ENCODE data around the gene PCCA.
"Not testable (repeated sequence)": the region's sequence is repeated elsewhere in the genome, so short reads cannot be mapped to it uniquely, and the experiment has no call there.

PCCA gene

DNA sequence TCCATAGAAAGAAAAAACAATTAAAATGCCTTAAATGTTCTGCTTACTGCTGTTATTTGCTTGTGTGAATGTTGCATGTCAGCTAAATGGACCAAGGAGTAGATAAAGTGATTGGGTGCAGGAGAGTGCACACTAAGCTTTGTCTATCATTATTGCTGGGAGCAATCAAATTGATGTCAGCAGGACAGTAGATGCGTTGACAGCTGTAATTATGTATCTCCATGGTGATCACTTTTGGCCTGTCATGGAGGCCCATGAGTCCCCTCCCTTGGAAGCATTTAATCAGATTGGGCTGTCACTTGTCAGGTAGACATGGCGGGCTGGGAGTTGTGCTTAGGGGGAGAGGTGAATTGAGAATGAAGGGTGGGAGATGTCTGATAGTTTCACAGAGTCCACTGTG is 215.3 kb downstream of the PCCA start:
- H3K4me3 ChIP-seq (ENCODE audit: control insufficient read depth, low read depth, low read length), result no peak overlapping the region
- DNase-seq (ENCODE audit: low read depth), result no peak
- TF ChIP-seq, protein P1, sequence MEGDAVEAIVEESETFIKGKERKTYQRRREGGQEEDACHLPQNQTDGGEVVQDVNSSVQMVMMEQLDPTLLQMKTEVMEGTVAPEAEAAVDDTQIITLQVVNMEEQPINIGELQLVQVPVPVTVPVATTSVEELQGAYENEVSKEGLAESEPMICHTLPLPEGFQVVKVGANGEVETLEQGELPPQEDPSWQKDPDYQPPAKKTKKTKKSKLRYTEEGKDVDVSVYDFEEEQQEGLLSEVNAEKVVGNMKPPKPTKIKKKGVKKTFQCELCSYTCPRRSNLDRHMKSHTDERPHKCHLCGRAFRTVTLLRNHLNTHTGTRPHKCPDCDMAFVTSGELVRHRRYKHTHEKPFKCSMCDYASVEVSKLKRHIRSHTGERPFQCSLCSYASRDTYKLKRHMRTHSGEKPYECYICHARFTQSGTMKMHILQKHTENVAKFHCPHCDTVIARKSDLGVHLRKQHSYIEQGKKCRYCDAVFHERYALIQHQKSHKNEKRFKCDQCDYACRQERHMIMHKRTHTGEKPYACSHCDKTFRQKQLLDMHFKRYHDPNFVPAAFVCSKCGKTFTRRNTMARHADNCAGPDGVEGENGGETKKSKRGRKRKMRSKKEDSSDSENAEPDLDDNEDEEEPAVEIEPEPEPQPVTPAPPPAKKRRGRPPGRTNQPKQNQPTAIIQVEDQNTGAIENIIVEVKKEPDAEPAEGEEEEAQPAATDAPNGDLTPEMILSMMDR (conservative IDR thresholded peaks at IDR 0.05; ENCODE audit: control insufficient read depth, insufficient read depth, low read depth, low read length), result no peak

DNA sequence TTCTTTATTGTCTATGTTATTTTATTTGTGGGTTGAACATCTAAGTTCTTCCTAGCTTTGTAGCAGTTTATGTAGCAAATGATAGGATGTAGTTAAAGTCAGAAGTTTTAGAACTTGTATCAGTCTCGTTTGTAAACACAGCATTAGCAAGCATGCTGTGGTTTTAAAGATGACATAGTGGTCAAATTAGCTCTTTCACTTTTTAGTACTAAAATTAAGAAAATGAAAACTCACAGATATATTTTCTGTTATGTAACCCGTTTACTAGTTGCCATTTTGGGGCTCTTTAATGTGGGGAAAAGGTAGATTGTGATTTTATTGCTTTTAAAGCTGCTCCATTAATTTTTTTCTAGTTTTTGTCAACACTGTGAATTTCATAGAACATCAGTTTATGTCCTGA is 216.5 kb downstream of the PCCA start:
- no peak for DNase-seq (ENCODE audit: low read depth)
- no peak overlapping the region for H3K4me3 ChIP-seq (ENCODE audit: control insufficient read depth, low read depth, low read length)
- TF ChIP-seq, protein P1 (conservative IDR thresholded peaks at IDR 0.05; ENCODE audit: control insufficient read depth, insufficient read depth, low read depth, low read length), result no peak

GRCh38 chr13:100306030-100306429 is 217.1 kb downstream of the PCCA start:
- TF ChIP-seq, protein P1 (conservative IDR thresholded peaks at IDR 0.05; ENCODE audit: control insufficient read depth, insufficient read depth, low read depth, low read length), result no peak
- H3K4me3 ChIP-seq (ENCODE audit: control insufficient read depth, low read depth, low read length), result no peak overlapping the region
- no peak for DNase-seq (ENCODE audit: low read depth)

GRCh38 chr13:100306434-100306999 is 217.6 kb downstream of the PCCA start:
- TF ChIP-seq, protein P1 (conservative IDR thresholded peaks at IDR 0.05; ENCODE audit: control insufficient read depth, insufficient read depth, low read depth, low read length), result no peak
- H3K4me3 ChIP-seq (ENCODE audit: control insufficient read depth, low read depth, low read length), result no peak overlapping the region
- DNase-seq (ENCODE audit: low read depth), result no peak

GRCh38 chr13:100314132-100314910 is 225.4 kb downstream of the PCCA start:
- no peak for DNase-seq (ENCODE audit: low read depth)
- TF ChIP-seq, protein P1 (conservative IDR thresholded peaks at IDR 0.05; ENCODE audit: control insufficient read depth, insufficient read depth, low read depth, low read length), result no peak
- H3K4me3 ChIP-seq (ENCODE audit: control insufficient read depth, low read depth, low read length), result no peak overlapping the region

DNA sequence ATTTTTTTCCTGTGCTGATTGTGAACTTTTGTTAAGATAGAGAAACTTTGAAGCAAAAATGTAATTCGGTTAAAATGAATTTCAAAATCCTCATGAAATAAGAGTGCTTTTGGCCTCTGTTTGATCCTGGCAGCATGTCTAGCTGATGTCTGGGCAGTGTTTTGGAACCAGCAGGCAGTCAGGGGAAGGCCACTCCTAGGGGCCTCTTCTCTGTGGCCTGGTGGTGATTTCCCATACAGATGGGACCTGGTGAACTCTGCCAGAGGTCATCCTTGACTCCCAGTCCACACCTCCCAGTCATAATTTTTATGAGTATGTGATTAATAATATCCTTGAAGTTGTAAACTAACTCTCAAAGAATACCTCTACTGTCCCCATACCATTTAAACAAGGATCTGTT is 226.6 kb downstream of the PCCA start:
- DNase-seq (ENCODE audit: low read depth), result no peak
- TF ChIP-seq, protein P1 (conservative IDR thresholded peaks at IDR 0.05; ENCODE audit: control insufficient read depth, insufficient read depth, low read depth, low read length), result no peak
- no peak overlapping the region for H3K4me3 ChIP-seq (ENCODE audit: control insufficient read depth, low read depth, low read length)

DNA sequence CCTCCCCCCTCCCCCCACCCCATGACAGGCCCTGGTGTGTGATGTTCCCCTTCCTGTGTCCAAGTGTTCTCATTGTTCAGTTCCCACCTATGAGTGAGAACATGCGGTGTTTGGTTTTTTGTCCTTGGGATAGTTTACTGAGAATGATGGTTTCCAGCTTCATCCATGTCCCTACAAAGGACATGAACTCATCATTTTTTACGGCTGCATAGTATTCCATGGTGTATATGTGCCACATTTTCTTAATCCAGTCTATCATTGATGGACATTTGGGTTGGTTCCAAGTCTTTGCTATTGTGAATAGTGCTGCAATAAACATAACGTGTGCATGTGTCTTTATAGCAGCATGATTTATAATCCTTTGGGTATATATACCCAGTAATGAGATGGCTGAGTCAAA is 229.6 kb downstream of the PCCA start:
- H3K4me3 ChIP-seq (ENCODE audit: control insufficient read depth, low read depth, low read length); DNase-seq (ENCODE audit: low read depth): not testable (repeated sequence)

Data from fibroblast of mammary gland (primary cell).